Activated T-cell treated with anti-CD3 and anti-CD28 coated beads, Interleukin-2, amount 50 U/mL, for 72 hours (primary cell): ENCODE measurements around the gene LOXHD1. TPM values are rescaled to one million over a fixed set of nuclear protein-coding genes. Genes with fewer than 3 reads are reported as not detected.

ENCODE experiments used
- ATAC-seq, 2 donors: fragments of 150-1000 bp; cut with Tn5 transposase; replicated peaks in 1 of 2; 2 replicates each; pipeline ENCODE4 v1.10.0; 2021; ENCODE audit warnings: moderate library complexity in 2 of 2, mild to moderate bottlenecking in 1 of 2
- DNase-seq, 2 donors: peaks; one replicate each; pipeline ENCODE4 v3.0.0; 2021 to 2022; ENCODE audit warnings: mixed read lengths in 1 of 2
- H3K27ac Mint-ChIP-seq: one replicate; pipeline ENCODE4 v1.8.0; 2022; ENCODE audit warnings: mild to moderate bottlenecking, moderate library complexity, mixed read lengths
- H3K27me3 Mint-ChIP-seq: one replicate; pipeline ENCODE4 v1.8.0; 2022; ENCODE audit warnings: low read depth, mixed read lengths
- H3K36me3 Mint-ChIP-seq, 2 donors: one replicate each; pipeline ENCODE4 v1.8.0; 2022; ENCODE audit warnings: mixed read lengths in 2 of 2, mild to moderate bottlenecking in 1 of 2; ENCODE audit not compliant: insufficient read depth in 2 of 2
- H3K4me1 Mint-ChIP-seq: one replicate; pipeline ENCODE4 v1.8.0; 2022; ENCODE audit warnings: low read depth, mixed read lengths
- H3K4me3 Mint-ChIP-seq, 2 donors: one replicate each; pipeline ENCODE4 v1.8.0; 2022; ENCODE audit warnings: mild to moderate bottlenecking in 2 of 2, mixed read lengths in 2 of 2, moderate library complexity in 2 of 2
- H3K9me3 Mint-ChIP-seq, 2 donors: one replicate each; pipeline ENCODE4 v1.8.0; 2022; ENCODE audit warnings: mixed read lengths in 2 of 2
- total RNA-seq, 2 donors: library from RNA; stranded (reverse); gene quantifications; one replicate each; pipeline ENCODE4 v1.2.3, GENCODE V29; 2022

Gene LOXHD1
- total RNA-seq, 2 donors from 2014 or later, result 0.05 to 0.07 TPM

DNA sequence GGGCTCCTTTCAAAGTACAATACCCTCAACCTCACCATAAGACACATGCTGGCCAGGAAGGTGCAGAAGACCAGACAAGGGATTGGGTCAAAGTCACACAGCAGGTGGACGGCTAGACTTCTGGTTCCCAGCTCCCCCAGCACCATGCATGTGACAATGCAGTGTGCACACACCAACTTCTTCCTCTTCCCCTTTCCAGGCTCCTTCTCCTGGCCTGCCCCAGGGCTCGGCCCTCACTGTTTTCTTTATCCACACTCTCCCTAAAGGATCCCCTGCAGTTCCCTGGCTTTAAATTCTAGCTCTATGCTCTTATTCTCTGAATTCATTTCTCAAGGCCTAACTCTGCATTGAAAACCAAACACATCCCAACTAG, 82.3 kb downstream of the LOXHD1 start:
- Mint-ChIP-seq H3K4me1 (no peaks in the 10 kb centered on the region), H3K27me3 (no peaks in the 10 kb centered on the region), H3K27ac (no peak overlapping the region), H3K4me3 (no peak overlapping the region), H3K36me3 (peaks cover 0 to under 1% of the 10 kb centered on the region in 2 donors), H3K9me3 (peaks cover under 1% of the 10 kb centered on the region in 2 donors)
- ATAC-seq (no peak), DNase-seq (no peak)

DNA sequence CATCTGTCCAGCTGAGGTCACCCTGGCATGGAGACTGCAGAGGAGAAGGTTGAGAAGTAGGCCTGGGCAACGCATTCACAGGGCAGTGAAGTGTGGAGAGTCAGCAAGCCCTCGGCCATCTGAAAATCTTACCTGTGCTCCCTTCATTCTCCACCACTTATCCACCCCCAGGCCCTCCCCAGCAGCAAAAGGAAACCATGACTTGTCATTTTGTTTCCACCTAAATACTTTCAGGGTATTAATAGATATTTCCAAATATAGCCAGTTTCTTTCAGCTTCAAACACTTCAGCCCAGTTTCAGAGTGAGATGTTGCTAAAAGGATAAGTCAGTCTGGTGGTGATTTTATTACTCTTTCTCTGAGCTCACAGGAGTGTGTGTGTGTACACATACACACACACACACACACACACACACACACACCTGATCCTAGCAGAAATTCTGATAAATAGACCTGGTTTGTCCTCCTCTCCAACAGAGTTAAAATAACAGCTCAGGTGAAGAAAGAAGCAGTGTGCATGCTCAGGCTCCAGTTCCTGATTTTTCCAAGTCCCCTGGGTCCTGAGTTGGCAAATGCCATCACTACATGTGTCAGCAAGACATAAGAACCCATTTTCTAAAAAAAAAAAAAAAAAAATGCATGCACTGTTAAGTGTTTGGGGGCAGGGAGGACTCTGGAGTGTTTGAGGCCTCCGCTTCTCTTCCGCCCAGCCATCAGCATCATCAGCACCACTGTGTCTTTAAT, 82.8 kb downstream of the LOXHD1 start:
- Mint-ChIP-seq H3K4me3 (no peak overlapping the region), H3K27me3 (no peaks in the 10 kb centered on the region), H3K9me3 (no peaks in the 10 kb centered on the region), H3K36me3 (no peaks in the 10 kb centered on the region), H3K4me1 (no peaks in the 10 kb centered on the region), H3K27ac (no peak overlapping the region)
- no peak for ATAC-seq
- no peak for DNase-seq

- H3K27ac Mint-ChIP-seq, result no peak overlapping the region
- no peaks in the 10 kb centered on the region for H3K4me1 Mint-ChIP-seq
- H3K27me3 Mint-ChIP-seq, result no peaks in the 10 kb centered on the region
- no peaks in the 10 kb centered on the region for H3K36me3 Mint-ChIP-seq
- no peak overlapping the region for H3K4me3 Mint-ChIP-seq
- H3K9me3 Mint-ChIP-seq, result no peaks in the 10 kb centered on the region
- DNase-seq (no peak), ATAC-seq (no peak)
Observed at GRCh38 chr18:46573156-46573555, 83.9 kb downstream of the LOXHD1 start.

- no peak overlapping the region for H3K27ac Mint-ChIP-seq
- no peak overlapping the region for H3K4me3 Mint-ChIP-seq
- H3K4me1 Mint-ChIP-seq, result no peaks in the 10 kb centered on the region
- no peaks in the 10 kb centered on the region for H3K9me3 Mint-ChIP-seq
- ATAC-seq (no peak), DNase-seq (no peak)
- no peaks in the 10 kb centered on the region for H3K27me3 Mint-ChIP-seq
- H3K36me3 Mint-ChIP-seq, result no peaks in the 10 kb centered on the region
Observed at GRCh38 chr18:46571756-46572155, 85.3 kb downstream of the LOXHD1 start.

GRCh38 chr18:46570666-46571065, 86.4 kb downstream of the LOXHD1 start:
- no peak overlapping the region for H3K27ac Mint-ChIP-seq
- H3K4me3 Mint-ChIP-seq, result no peak overlapping the region
- no peaks in the 10 kb centered on the region for H3K9me3 Mint-ChIP-seq
- DNase-seq (no peak), ATAC-seq (no peak)
- H3K4me1 Mint-ChIP-seq, result no peaks in the 10 kb centered on the region
- no peaks in the 10 kb centered on the region for H3K27me3 Mint-ChIP-seq
- no peaks in the 10 kb centered on the region for H3K36me3 Mint-ChIP-seq

DNA sequence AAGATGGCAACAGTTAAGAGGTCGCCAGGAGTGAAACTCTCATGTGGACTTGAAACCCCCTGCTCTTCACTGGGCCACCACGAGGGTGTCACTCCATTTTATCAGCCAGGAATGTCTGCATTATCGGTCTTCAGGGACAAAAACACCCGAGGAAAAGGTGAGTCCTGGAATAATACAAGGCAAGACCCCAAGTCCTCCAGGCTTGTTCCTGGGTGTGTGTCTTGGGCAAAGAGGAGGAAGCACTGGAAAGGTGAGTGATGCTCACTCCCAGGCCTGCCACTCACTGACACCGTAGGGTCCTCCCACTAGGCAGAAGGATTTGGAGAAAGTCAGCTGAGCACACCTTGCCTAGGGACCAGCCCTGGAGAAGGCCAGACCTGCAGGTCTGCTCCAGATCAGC, 86.9 kb downstream of the LOXHD1 start:
- H3K4me1 Mint-ChIP-seq, result no peaks in the 10 kb centered on the region
- no peaks in the 10 kb centered on the region for H3K36me3 Mint-ChIP-seq
- H3K4me3 Mint-ChIP-seq, result no peak overlapping the region
- no peaks in the 10 kb centered on the region for H3K27me3 Mint-ChIP-seq
- ATAC-seq (no peak), DNase-seq (no peak)
- no peaks in the 10 kb centered on the region for H3K9me3 Mint-ChIP-seq
- H3K27ac Mint-ChIP-seq, result no peak overlapping the region

DNA sequence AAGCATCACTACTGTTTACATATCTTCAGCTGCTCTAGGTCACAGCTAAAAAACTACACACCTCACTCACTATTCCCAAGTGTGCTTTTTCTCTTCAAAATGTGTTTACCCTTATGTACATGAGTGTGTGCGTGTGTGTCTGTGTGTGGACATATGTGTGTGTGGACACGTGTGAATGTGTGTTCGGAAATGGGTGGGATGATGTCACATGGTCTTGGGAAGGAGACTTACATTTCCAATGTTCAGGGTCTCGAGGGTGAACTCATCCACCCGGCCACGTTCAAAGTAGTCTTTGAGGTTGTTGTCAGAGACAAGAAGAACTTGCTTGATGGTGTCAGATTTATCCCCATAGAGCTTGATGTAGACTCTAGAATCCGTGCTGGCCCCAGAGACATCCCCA, 87.8 kb downstream of the LOXHD1 start:
- Mint-ChIP-seq H3K36me3 (no peaks in the 10 kb centered on the region), H3K27me3 (no peaks in the 10 kb centered on the region), H3K27ac (no peak overlapping the region), H3K4me1 (no peaks in the 10 kb centered on the region), H3K9me3 (no peaks in the 10 kb centered on the region), H3K4me3 (no peak overlapping the region)
- no peak for DNase-seq
- no peak for ATAC-seq

DNA sequence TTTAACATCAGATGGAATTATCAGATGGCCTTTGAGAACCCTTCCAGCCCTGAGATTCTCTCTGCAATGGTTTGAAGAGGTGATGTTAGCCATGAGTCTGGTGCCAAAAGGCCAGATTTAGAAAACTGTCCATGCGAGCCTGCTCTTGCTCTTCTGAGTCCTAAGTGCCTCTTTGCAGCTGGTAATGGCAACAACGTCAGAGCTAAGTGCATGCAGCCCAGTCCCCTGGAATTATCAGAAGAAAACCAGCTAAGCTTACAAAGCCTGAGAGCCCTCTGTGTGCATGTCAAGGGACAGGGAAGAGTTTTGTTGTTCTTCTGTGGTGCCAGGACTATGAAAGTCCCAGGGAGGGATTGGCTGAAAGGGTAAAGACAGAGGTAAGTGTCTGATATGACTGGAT, 89.8 kb downstream of the LOXHD1 start:
- H3K4me1 Mint-ChIP-seq, result no peaks in the 10 kb centered on the region
- no peak overlapping the region for H3K27ac Mint-ChIP-seq
- ATAC-seq (no peak), DNase-seq (no peak)
- no peaks in the 10 kb centered on the region for H3K27me3 Mint-ChIP-seq
- no peak overlapping the region for H3K4me3 Mint-ChIP-seq
- no peaks in the 10 kb centered on the region for H3K36me3 Mint-ChIP-seq
- no peaks in the 10 kb centered on the region for H3K9me3 Mint-ChIP-seq

DNA sequence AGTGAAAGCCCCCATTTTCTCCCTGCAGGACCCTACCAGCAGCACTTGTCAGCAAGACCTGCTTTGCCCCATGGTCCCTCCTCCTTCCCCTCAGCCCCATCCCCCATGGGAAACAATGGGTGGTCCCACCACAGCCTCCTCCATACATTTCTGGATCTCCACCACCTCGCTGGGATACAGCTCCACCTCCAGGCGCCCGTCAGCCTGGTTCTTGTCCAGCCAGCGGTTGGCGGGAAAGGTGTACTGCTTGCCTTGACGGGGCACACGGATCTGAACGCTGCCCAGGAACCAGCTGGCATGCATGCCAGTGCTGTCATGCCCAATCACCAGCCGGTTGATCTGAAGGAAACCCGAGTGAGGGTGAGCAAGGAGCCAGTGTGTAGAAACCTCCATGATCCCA, 90.9 kb downstream of the LOXHD1 start:
- DNase-seq (no peak), ATAC-seq (no peak)
- H3K4me1 Mint-ChIP-seq, result no peaks in the 10 kb centered on the region
- H3K4me3 Mint-ChIP-seq, result no peak overlapping the region
- H3K36me3 Mint-ChIP-seq, result no peaks in the 10 kb centered on the region
- H3K9me3 Mint-ChIP-seq, result no peaks in the 10 kb centered on the region
- H3K27ac Mint-ChIP-seq, result no peak overlapping the region
- no peaks in the 10 kb centered on the region for H3K27me3 Mint-ChIP-seq

GRCh38 chr18:46565256-46565655, 91.8 kb downstream of the LOXHD1 start:
- Mint-ChIP-seq H3K36me3 (no peaks in the 10 kb centered on the region), H3K27me3 (no peaks in the 10 kb centered on the region), H3K4me3 (no peak overlapping the region), H3K27ac (no peak overlapping the region), H3K4me1 (no peaks in the 10 kb centered on the region), H3K9me3 (no peaks in the 10 kb centered on the region)
- ATAC-seq (no peak), DNase-seq (no peak)

- ATAC-seq (no peak), DNase-seq (no peak)
- H3K4me3 Mint-ChIP-seq, result no peak overlapping the region
- H3K27me3 Mint-ChIP-seq, result no peaks in the 10 kb centered on the region
- H3K4me1 Mint-ChIP-seq, result no peaks in the 10 kb centered on the region
- H3K27ac Mint-ChIP-seq, result no peak overlapping the region
- no peaks in the 10 kb centered on the region for H3K36me3 Mint-ChIP-seq
- no peaks in the 10 kb centered on the region for H3K9me3 Mint-ChIP-seq
Observed at GRCh38 chr18:46563317-46563716, 93.7 kb downstream of the LOXHD1 start.

GRCh38 chr18:46562674-46563192, 94.3 kb downstream of the LOXHD1 start:
- no peak overlapping the region for H3K27ac Mint-ChIP-seq
- H3K36me3 Mint-ChIP-seq, result no peaks in the 10 kb centered on the region

DNA sequence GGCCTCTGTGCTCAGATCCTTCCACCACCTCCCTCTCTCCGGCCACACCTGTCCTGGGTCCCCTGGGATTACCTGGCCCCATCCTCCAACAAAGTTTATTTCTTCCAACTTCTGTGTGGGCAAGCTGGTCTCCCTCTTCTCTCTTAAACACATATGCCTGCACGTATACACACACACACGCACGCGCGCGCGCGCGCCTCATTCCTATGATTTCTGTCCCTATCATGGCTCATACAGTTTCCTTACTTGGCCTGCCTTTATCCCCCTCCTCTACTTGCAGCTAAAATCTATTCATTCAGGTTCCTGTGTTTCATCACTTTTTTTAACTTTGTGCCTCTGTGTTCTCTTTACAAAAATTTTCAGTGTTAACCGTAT, 96.4 kb downstream of the LOXHD1 start:
- no peak for ATAC-seq
- Mint-ChIP-seq H3K36me3 (no peaks in the 10 kb centered on the region), H3K9me3 (no peaks in the 10 kb centered on the region), H3K27me3 (no peaks in the 10 kb centered on the region), H3K4me3 (no peak overlapping the region), H3K4me1 (no peaks in the 10 kb centered on the region), H3K27ac (no peak overlapping the region)
- DNase-seq, result no peak

More at GRCh38 chr18:46562674-46563192, 94.3 kb downstream of the LOXHD1 start:
- no peaks in the 10 kb centered on the region for H3K27me3 Mint-ChIP-seq
- no peaks in the 10 kb centered on the region for H3K4me1 Mint-ChIP-seq
- ATAC-seq, result no peak
- no peaks in the 10 kb centered on the region for H3K9me3 Mint-ChIP-seq
- H3K4me3 Mint-ChIP-seq, result no peak overlapping the region
- DNase-seq, result no peak
